GM12801 (cell line): ENCODE results near the gene CELF2.

Experiments used
- TF ChIP-seq, protein P1 (sequence below): IDR thresholded peaks from one replicate; pipeline ENCODE4 v1.5.1; 2011; ENCODE audit warnings: control low read depth; ENCODE audit not compliant: insufficient read length; ENCODE audit errors: extremely low read depth

CELF2 gene

DNA sequence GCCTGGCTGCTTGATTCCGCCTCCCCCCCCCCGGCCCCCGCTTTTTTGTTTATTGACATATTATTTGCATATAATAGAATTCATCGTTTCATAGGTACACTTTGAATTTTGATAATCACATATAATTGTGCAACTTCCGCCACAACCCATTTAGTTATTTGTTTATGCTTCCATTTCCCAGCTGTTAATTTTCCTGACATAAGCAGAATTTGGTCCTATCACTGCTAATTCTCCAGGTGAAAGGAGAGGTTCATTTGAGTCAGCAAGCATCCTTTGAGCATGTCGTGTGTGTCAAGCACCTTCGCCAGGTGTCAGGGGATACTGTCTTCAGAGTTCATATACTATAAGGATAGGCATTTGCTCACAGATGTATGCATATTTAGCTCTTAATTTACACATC lies 102.2 kb downstream of the CELF2 start:
- TF ChIP-seq, protein P1, sequence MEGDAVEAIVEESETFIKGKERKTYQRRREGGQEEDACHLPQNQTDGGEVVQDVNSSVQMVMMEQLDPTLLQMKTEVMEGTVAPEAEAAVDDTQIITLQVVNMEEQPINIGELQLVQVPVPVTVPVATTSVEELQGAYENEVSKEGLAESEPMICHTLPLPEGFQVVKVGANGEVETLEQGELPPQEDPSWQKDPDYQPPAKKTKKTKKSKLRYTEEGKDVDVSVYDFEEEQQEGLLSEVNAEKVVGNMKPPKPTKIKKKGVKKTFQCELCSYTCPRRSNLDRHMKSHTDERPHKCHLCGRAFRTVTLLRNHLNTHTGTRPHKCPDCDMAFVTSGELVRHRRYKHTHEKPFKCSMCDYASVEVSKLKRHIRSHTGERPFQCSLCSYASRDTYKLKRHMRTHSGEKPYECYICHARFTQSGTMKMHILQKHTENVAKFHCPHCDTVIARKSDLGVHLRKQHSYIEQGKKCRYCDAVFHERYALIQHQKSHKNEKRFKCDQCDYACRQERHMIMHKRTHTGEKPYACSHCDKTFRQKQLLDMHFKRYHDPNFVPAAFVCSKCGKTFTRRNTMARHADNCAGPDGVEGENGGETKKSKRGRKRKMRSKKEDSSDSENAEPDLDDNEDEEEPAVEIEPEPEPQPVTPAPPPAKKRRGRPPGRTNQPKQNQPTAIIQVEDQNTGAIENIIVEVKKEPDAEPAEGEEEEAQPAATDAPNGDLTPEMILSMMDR = no peak

DNA sequence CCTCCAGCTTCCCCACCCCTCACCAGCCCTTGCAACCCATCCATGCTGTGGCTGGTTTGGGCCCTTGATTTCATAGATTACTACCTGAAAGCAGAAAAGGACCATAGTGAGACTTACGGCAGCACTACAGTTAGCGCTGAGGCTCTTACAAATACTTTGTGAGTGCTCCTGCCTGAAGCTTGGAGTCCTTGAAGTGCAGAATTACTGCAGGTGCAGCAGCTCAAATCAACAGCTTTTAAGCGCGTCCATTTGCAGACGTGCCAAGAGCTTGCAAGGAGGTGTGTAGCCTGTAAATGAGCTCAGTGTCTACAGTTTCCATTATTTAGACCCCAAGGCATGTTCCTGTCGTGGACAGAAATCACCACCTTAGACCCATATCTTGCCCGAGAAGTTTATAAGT lies 103.0 kb downstream of the CELF2 start:
- TF ChIP-seq, protein P1 = no peak

DNA sequence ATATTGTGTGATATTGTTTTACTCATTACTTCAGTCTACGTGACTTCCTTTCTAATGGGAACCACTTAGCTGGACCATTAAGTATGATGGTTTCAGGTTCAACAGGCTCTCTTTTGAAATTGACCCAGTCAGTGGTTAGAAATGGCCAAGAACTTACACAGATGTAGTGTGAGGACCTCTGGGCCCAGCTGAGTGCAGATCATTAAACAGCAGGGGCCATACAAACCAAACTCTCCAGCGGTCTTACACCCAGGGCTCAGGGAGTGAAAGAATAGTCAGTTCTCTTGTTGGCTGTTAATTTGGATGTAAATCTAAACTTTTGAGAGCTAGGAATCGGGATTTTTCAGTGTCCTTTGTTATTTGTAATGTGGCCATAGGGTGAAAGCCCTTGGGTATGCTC lies 107.3 kb downstream of the CELF2 start:
- TF ChIP-seq, protein P1 = no peak

DNA sequence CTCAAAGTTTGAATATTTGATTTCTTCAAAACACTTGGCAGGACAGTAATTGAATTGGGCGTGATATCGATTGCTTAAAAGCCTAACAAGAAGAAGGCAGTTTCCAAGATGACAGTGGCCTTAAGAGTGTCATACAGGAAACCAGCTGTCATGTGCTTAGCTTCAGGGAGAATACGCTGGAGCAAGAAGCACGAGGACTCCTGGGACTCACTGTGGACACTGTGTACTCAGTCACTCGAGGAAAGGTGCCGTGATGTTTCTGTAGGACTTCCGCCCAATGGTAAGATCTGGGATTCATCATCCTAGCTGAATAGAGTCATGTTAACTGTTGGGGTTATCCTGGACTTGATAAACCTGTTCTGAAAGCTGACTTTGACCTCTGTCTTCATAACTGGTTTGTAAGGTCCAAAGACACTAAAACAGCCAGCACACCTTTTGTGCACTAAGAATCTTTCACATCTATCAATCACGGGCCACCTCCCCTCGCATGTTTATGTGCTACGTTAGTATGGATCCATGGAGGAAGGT lies 113.5 kb downstream of the CELF2 start:
- TF ChIP-seq, protein P1 = no peak

DNA sequence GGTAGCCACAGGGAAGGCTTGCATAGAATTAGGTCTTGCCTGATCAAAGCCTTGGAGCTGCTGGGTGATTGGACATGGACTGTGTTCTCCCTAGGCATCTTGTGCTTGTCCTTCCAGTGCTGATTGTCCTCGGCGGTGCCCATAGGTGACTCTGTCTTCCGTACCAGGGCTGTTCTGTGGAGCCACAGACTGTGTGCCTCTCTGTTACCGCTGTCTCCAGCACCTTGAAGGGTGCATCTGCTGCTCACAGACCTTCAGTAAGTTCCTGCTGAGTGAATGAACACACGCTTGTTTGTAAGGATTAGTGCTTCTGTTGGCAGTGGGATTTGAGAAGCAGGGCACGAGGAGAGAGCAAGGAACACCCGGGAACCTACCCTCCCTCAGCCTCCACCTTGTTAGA lies 116.7 kb downstream of the CELF2 start:
- TF ChIP-seq, protein P1 = no peak

DNA sequence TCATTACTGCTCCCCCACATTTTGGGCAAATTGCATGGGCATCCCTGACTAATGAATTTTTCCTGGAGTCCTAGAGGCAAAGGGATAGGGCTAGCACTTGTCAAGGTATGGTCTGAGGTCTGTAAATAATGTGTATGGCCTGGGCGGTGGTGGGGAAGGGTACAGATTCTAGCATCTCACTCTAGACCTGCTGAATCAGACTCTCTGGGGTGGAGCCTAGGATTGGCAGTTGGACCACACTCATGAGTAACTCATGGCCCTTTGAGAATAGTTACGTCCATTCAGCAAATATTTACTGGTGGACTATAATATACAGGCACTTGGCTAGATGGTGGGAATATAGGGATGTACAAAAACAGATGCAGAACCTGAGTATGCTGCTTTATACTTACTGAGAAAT lies 118.0 kb downstream of the CELF2 start:
- TF ChIP-seq, protein P1 = no peak

DNA sequence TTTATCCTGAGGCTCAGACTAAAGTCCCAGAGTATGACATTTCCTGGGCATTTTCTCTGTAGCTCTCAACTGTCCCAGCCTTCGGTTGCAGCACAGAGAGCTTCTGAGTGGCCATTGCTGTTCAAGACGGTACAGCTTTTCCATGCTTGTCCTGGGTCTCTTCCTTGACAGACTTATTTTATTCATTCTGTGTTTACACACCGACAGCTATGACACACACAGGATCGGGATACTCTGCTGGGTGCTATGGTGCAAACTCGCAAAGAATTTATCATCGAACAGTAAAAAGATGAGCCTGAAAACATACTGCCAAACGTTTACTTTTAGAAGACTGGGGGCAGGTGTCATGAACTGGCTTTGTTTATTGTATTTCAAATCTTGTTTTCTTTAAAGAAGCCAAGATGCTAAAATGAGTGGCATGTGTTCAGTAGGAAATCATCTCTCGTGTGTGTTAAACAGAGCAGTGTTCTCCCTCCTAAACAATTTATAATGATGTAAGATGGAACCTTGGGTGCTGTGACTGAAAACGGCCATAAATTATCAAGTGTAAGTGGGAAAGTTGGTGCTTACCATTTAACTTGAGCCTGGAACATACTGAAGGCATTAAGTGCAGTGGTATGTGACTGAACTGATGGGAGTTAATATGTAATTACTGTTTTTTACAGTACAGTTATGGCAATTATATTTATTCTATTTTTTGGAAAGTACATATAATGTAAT lies 120.8 kb downstream of the CELF2 start:
- TF ChIP-seq, protein P1 = no peak
